Measurements from ENCODE around the gene EEF1AKMT1.

The EEF1AKMT1 gene

GRCh38 chr13:20728579-20729311, 45.0 kb downstream of the EEF1AKMT1 start:
- ChIA-PET CTCF (no interaction called here), POLR2A (ENCODE audit: low non-redundant PET) (no interaction called here)
- no peak for TF ChIP-seq CTCF (conservative IDR thresholded peaks at IDR 0.05; ENCODE audit: low read depth)
- H3K27ac ChIP-seq: no peak overlapping the region
- no peak for DNase-seq (ENCODE audit: low spot score)

GRCh38 chr13:20727856-20728255, 45.9 kb downstream of the EEF1AKMT1 start:
- no peak for TF ChIP-seq CTCF (conservative IDR thresholded peaks at IDR 0.05; ENCODE audit: low read depth)
- no peak overlapping the region for H3K27ac ChIP-seq
- ChIA-PET POLR2A (ENCODE audit: low non-redundant PET) (no interaction called here), CTCF (no interaction called here)
- DNase-seq (ENCODE audit: low spot score): no peak

DNA sequence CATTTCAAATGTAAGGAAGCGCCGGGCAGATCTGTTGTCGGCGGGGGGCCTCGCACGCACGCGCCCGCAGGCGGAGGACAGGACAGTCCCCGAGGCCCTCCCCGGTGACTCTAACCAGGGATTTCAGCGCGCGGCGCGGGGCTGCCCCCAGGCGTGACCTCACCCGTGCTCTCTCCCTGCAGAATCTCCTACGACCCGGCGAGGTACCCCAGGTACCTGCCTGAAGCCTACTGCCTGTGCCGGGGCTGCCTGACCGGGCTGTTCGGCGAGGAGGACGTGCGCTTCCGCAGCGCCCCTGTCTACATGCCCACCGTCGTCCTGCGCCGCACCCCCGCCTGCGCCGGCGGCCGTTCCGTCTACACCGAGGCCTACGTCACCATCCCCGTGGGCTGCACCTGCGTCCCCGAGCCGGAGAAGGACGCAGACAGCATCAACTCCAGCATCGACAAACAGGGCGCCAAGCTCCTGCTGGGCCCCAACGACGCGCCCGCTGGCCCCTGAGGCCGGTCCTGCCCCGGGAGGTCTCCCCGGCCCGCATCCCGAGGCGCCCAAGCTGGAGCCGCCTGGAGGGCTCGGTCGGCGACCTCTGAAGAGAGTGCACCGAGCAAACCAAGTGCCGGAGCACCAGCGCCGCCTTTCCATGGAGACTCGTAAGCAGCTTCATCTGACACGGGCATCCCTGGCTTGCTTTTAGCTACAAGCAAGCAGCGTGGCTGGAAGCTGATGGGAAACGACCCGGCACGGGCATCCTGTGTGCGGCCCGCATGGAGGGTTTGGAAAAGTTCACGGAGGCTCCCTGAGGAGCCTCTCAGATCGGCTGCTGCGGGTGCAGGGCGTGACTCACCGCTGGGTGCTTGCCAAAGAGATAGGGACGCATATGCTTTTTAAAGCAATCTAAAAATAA, 52.1 kb downstream of the EEF1AKMT1 start:
- no peak overlapping the region for H3K27ac ChIP-seq
- ChIA-PET CTCF (interaction anchor here (1.1 kb wide), 1 partner anchor 18 kb away, joined by 3 read pairs; no protein-coding TSS in a partner anchor), POLR2A (ENCODE audit: low non-redundant PET) (no interaction called here)
- no peak for TF ChIP-seq CTCF (conservative IDR thresholded peaks at IDR 0.05; ENCODE audit: low read depth)
- peak; percentile 49 for DNase-seq (ENCODE audit: low spot score)

DNA sequence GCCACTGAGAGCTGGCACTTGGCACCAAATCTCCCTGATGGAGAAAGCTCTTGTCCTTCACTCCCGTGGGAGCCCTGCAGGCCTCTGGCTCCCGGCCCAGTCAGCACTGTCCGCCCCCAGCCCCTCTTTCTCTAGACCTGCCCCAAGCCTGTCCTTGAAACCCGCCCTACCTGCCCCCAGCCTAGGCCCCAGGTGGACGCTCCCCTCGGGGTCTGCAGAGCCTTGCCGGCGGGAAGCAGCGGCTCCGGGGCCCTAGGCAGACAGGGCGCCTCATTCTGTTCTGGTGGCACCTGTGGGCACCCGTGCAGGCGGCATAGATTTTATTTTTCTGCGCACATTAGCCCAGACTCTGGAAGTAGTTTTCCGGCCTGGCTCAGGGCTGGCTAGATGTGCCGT, 52.7 kb downstream of the EEF1AKMT1 start:
- CTCF ChIA-PET: no interaction called here

GRCh38 chr13:20720499-20720898, 53.3 kb downstream of the EEF1AKMT1 start:
- no peak for TF ChIP-seq CTCF (conservative IDR thresholded peaks at IDR 0.05; ENCODE audit: low read depth)
- CTCF ChIA-PET: interaction anchor here (0.5 to 0.6 kb wide), 2 partner anchors 149 to 196 kb away, joined by 3 read pairs; no protein-coding TSS in a partner anchor
- POLR2A ChIA-PET (ENCODE audit: low non-redundant PET): no interaction called here
- no peak overlapping the region for H3K27ac ChIP-seq
- DNase-seq (ENCODE audit: low spot score): no peak

More for the DNA sequence above, 52.7 kb downstream of the EEF1AKMT1 start:
- TF ChIP-seq CTCF (conservative IDR thresholded peaks at IDR 0.05; ENCODE audit: low read depth): no peak
- POLR2A ChIA-PET (ENCODE audit: low non-redundant PET): no interaction called here
- no peak overlapping the region for H3K27ac ChIP-seq
- no peak for DNase-seq (ENCODE audit: low spot score)

DNA sequence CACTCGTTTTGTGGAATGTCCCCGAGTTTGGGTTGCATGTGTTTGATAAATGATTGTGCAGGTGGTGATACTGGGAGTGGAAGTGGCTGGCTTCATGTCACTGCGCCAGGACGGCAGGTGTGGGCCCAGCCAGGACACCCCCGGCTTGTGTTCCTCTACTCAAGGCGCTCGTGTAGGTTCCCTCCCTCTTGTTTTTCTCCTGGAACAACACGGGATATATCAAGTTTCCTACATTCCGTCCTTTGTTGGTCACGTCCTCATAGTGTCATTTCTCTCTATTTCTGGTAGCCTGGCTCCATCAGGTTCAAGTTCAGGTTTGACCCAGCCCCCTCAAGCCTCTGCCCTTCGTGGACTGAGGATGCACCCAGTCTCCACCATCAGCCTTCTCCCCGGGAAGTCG, 54.0 kb downstream of the EEF1AKMT1 start:
- no peak for DNase-seq (ENCODE audit: low spot score)
- ChIA-PET POLR2A (ENCODE audit: low non-redundant PET) (no interaction called here), CTCF (interaction anchor here (0.6 kb wide), 1 partner anchor 150 kb away, joined by 3 read pairs; no protein-coding TSS in a partner anchor)
- H3K27ac ChIP-seq: no peak overlapping the region
- TF ChIP-seq CTCF (conservative IDR thresholded peaks at IDR 0.05; ENCODE audit: low read depth): no peak
